ENCODE measurements around the gene NHS.

DNA sequence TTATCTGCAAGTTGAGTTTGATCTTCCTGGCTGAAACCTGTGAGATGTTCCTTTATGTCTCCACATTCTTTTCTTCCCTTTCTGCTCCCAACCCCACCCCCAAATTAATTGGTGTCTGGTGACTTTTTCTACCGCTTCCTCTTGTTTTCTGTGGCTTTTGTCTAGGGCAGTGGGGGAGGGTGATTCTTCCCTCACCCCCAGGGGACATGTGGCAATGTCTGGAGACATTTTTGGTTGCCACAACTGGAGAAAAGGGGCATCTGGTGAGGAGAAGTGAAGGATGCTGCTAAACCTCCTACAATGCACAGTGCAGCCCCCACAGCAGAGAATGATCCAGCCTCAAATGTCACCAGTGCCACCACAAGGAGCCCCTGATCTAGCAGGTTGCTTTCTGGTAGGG lies 152.9 kb downstream of the NHS start:
- no peak for TF ChIP-seq SMARCC2 (IDR thresholded peaks at IDR 0.05)
- no peak for TF ChIP-seq TBL1XR1 (IDR thresholded peaks at IDR 0.05; ENCODE audit: borderline replicate concordance, low read length, partially characterized antibody)
- no peak for TF ChIP-seq MYNN (CRISPR knock-in tag; IDR thresholded peaks at IDR 0.05; ENCODE audit: low read depth)
- TF ChIP-seq ELF4 (CRISPR knock-in tag; IDR thresholded peaks at IDR 0.05; ENCODE audit: borderline replicate concordance) = no peak
- TF ChIP-seq POLR2AphosphoS5 (IDR thresholded peaks at IDR 0.05; ENCODE audit: low read depth, low read length) = no peak
- TF ChIP-seq RNF2 (conservative IDR thresholded peaks at IDR 0.05; ENCODE audit: low read depth) = no peak
- TF ChIP-seq, protein P1, sequence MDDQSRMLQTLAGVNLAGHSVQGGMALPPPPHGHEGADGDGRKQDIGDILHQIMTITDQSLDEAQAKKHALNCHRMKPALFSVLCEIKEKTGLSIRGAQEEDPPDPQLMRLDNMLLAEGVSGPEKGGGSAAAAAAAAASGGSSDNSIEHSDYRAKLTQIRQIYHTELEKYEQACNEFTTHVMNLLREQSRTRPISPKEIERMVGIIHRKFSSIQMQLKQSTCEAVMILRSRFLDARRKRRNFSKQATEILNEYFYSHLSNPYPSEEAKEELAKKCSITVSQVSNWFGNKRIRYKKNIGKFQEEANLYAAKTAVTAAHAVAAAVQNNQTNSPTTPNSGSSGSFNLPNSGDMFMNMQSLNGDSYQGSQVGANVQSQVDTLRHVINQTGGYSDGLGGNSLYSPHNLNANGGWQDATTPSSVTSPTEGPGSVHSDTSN (CRISPR knock-in tag; IDR thresholded peaks at IDR 0.05; ENCODE audit: borderline replicate concordance) = no peak
